NOMO-1 treated with DMSO at 0.1 percent for 48 hours (cell line): ENCODE measurements around the gene TBC1D22A.

Source experiments
- DNase-seq: peaks from one replicate; lab custom pipeline; 2025; ENCODE audit not compliant: unreplicated experiment; lab: John Stamatoyannopoulos, UW

TBC1D22A gene

GRCh38 chr22:47006433-47006832, 244.0 kb downstream of the TBC1D22A start:
- no peak for DNase-seq

DNA sequence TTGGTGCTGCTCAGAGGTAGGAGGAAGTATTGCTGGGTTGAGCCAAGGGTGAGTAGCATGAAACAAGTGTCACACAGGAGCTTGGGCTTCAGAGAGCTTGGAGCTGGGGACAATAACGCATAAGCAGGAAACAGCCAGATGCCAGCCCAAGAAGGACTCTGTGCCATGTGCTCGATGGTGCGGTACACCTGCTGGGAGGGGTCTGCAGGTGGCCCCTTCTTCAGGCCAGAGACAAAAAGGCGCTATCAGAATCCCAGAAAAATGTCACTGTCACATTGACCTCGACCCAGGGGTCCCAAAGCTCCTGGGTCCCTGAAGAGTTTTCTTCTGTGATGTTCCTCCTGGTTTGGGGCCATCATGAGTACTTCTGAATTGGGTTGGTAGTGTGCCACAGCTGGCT, 244.4 kb downstream of the TBC1D22A start:
- no peak for DNase-seq

GRCh38 chr22:47007496-47007895, 245.0 kb downstream of the TBC1D22A start:
- DNase-seq = no peak

DNA sequence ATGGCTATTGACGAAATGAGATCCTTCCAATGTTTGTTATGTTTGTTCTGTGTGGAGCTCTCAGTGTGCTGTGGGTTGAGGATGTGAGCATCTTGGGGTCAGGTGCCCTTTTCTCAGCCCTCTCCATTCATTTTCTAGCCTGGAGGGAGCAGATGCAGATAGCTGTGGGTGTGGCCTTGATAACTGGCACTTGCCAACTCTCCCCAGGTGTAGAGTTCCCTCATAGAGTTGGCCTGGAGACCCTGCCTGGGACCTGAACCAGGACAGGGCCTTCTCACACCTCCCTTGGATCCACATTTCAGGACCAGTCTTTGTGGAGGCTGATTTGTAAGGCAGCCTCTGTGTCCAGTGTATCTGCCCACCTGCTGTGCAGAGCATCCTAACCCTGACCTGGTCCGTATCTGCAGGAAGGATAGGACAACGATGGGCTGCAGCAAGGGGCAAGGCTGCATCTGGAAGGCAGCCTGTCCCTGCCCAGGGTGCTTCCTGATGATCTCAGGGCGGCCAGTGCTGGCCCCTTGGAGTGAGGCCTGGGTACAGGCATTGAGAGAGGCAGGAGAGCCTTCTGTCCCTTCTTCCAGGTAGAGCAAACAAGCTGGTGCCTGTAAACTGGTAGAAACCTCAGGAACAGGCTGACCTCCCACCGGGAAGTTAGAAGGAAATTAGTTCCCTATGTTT, 245.9 kb downstream of the TBC1D22A start:
- no peak for DNase-seq

- no peak for DNase-seq
Observed at GRCh38 chr22:47009304-47010101, 247.1 kb downstream of the TBC1D22A start.

- DNase-seq = no peak
Observed at GRCh38 chr22:47010211-47010610, 247.8 kb downstream of the TBC1D22A start.

DNA sequence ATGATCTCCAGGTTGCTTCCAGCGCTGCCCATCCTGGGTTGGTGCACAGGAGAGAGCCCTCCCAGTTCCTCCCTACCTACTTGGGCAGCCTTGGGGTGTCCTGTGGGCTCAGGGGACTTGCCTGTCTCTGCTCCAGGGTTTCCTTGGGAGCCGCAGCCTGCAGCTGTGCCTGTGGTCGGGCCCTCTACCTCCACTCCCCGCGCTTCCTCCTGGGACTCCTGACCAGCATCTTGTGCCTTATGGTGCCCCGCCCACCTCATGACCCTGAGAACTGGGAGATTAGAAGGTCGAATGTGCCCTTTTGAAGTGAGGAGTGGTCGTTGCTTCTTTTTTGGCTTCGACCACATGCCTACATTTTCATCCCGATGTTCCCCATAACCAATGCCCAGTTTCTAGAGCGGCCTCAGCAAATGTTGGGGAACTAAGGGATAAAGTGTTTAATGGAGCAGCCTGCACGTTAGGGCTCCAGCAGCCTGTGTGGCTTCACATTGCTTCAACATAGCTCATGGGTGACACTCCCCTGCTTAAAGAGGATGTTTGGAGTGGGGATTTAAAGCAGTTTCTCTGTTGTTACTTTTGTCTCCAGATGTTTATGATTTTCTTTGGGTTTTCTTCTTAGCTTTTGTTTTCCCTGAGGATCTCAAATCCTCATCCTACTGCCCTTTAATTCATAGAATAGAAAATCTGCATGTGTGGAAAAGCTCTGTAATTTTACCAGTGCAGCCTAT, 248.8 kb downstream of the TBC1D22A start:
- no peak for DNase-seq

GRCh38 chr22:47011859-47012258, 249.4 kb downstream of the TBC1D22A start:
- no peak for DNase-seq

DNA sequence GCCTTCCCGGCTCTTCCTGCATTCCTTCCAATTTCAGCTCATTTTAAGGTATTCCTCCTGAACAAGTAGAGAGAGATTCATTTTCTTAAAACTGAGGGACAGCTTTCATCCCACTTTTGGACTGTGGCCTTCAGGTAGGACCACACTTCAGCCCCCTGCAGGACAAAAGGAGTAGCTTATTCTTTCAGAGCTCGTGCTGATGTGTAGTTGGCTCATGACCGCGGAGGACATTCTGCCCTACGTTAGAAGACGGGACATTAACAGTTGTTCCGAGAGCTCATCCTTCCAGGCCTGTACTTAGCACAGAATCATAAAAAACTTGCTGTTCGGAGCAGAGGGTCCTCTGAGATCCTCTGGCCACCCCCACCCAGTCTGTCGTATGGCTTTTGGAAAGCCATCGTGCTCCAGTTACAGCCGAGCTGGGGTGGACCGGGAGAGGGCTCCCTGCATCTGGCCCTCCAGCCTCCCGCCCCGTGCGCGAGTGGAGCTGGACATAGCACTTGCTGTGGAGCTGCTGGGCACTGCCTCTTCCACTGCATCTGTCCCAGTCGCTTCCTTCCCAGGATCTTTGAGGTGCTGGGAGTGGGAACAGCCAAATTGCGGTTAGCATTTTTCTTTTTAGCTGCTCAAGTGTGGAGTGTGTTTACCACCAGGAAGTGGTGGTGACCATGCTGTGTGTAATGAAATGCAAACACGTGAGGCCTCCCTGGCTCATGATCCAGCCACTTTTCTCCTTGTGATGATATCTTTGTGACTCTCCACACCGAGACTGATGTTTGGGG, 250.3 kb downstream of the TBC1D22A start:
- DNase-seq = no peak

- no peak for DNase-seq
Observed at GRCh38 chr22:47013861-47014635, 251.6 kb downstream of the TBC1D22A start.

DNA sequence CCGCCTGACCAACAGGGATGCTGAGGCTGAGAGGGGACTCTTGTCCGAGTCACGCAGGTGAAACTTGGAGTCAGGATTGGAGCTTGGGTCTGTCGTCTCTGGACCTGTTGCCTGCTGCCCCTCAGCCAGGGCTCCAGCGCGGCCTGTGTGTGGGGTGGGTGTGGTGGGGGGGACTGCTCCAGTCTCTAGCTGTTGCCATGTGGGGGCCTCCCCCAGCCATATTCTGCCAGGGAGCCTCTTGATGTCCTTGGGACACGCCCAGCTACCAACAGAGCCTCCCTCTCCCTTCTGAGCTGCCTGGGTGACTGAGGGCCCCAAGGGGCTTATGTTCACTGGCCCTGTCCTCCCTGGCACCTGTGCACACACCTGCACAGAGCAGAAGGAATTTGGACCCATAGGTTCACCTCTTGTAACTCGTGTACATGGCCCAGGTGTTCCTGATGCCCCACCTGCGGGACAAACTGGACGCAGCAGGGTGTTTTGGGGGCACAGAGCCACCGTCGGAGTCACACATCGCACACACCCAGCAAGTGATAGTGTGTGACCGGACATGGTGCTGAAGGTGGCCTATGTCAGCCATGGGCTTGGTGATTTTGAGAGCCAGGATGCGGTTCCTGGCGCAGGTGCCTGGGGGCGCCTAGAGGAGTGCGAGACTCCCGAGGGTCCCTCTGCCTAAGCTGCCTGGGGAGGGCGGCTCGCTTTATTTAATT, 252.3 kb downstream of the TBC1D22A start:
- DNase-seq = no peak

- DNase-seq = no peak
Observed at GRCh38 chr22:47015589-47016178, 253.2 kb downstream of the TBC1D22A start.

DNA sequence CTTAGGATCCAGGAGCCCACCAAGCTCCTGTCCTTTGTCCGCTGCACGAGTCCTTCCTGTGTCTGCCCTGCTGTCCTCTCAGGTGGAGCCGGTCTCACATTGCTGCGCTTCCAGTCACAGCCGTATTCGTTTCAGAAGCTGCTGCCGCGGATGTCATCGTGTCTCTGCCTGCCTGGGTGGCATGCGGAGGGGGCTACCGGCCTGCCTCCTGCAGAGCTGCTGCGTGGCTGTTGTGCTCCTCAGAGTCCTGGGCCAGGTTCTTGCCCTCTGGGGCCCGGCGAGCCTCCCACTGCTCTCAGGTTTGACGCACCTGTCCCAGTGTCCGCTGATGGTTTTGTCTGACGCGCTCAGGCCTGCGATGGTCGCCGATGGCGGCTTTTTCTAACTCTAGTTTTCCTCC, 254.2 kb downstream of the TBC1D22A start:
- no peak for DNase-seq

GRCh38 chr22:47017245-47017644, 254.8 kb downstream of the TBC1D22A start:
- DNase-seq = no peak

DNA sequence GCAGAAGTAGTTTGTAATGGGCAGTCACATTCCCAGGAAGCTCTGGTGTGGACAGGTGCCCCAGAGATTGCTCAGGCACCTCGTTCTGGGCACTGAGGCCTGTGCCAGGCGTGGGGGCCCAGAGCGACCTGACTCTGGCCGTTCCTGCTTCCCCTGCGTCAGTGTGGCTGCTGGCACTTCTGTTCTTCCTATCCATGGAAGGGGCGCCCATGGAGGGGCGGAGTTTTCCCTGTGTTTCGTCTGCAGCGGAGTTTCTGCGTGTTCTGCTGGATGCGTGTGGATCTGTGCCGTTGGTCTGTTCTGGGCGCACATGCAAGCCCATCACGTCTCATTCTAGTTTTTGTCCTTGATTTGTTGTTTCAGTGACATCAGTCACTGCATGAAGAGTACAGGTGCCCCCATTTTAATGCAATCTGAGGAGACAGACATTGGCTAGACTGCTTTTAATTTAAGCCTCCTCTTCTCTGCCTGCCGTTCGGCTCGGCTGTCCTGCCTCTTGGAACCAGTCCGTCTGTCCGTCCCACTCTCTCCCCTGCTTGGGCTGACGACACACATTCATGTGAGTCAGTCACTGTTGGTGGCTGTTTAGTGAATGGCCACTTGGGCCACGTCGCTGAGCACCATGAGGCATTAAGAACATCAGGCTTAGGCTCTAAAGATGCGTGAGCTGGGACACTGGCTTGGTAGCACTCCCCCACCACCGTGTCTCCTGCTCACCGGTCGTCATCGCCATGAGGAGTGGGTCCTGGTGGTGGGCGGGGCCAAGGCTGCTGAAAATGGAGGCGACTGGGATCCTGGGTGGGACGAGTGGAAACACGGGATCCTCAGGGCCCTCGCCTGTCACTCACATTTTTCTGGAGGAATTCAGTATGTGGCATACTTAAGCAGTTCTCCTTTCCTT, 255.8 kb downstream of the TBC1D22A start:
- DNase-seq = no peak

DNA sequence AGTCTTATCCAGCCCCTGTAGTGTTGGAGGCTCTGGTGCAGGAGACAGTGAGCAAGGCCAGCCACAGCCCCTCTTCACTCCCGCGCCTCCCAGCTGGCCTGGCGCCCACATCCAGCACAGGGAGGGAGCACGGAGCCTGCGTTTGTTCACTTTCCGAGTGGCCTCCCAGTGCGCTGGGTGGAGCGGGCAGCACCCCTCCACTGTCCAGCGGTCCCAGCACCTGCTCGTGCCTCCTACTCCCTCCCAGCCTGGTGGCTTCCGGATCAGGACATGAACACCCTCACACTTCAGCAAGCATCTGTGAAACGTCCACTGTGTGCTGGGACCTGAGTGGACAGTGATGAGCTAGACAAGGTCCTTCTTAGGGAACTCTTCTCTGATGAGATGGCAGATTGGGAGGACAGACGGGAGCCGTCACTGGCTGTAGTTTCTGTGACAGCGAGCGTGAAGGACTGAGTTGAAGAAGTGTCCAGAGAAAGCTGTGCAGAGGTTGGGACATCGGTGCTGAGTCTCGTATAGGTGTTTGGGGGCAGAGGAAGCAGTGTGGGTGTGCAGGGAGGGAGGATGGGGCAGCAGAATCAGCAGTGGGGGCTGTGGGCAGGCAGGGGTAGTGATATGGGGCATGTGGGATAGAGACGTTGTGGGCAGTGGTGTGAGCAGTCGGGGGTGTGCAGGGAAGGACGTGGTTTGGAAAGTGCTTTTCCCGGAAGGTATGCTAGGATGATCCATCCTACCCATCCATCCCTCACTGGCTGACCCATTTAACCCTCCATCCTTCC, 256.8 kb downstream of the TBC1D22A start:
- DNase-seq = no peak

DNA sequence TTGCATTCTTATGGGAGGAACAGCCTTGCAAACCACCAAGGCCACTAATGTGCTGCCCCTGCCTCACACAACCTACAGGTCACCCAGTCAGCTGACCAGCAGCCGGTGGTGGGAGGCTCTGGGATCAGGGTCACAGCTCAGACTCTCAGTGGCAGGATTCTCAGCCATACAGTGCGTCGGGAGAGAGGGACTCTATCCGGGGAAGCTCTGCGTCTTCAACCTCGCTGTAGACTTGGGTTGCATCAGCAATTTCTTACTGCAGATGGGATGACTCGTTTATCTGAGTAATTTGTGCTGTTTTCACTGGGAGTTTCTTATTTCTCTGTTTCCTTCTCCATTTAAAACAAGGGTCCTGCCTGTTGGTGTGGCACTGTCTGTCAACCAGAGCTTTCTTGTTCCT, 257.7 kb downstream of the TBC1D22A start:
- no peak for DNase-seq
